ENCODE data around the gene FNDC11. TPM values are rescaled to one million over a fixed set of nuclear protein-coding genes. Genes with fewer than 3 reads are reported as not detected.
A peak's percentile ranks its signal among the peaks of the same experiment; 100 is the strongest.

The FNDC11 gene
- total and polyA plus RNA-seq, 5 experiments from 2014 or later: 0.13 to 0.36 (median 0.25) TPM; not detected in 2

DNA sequence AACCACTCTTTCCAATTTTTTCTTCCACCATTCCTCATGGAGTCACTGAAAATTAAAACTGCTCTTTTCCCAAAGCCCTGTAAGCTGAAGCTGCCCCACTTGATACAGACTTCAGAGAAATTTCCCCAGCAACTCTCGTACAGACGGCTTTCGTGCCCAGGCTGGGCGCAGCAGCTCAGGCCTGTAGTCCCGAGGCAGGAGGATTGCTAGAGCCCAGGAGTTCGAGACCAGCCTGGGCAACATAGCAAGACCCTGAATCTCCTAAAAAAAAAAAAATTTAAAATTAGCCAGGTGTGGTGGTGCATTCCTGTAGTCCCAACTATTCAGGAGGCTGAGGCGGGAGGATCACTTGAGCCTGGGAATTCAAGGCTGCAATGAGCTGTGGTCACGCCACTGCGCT lies 26.8 kb upstream of the FNDC11 start:
- ATAC-seq: no peak
- no peak for DNase-seq
- POLR2A ChIA-PET: interaction anchor here (0.7 kb wide), 2 partner anchors 77 to 1039 kb away, joined by 4 read pairs; no protein-coding TSS in a partner anchor

DNA sequence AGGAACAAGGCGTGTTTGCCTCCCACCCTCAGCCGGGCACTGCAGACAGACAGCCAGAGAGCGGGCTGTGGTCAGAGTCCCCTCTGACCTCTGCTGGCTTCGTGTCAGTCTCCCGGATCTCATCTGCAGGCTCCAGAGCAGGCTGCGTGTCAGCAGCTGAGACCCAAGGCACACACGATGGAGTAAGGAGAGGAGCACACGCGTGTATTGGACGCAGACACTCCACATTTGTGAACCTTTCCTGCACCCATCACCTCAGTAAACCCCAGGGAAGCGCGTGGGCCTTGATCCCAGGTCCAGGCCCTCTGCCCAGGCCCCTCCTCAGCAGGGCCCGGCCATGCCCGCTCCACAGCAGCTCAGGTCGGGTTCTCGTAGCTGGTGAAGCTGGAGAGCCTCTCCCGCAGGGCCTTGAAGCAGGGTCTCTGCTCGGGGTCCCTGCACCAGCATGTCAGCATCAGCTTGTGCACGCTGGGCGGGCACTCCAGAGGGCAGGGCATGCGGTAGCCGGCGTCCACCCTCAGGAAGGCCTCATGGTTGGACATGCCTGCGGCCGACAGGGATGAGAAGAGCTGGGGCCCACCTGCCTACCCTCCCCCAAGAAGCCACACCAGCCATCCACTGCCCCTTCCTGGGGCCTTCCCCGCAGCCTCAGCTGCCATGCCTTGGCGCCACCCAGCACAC lies 24.6 kb upstream of the FNDC11 start:
- Mint-ChIP-seq H3K27me3 (no peaks in the 10 kb centered on the region), H3K36me3 (peaks cover 0 to 3% (median 0%) of the 10 kb centered on the region in 3 donors), H3K9me3 (no peaks in the 10 kb centered on the region), H3K4me1 (peaks cover 0 to 17% (median 4%) of the 10 kb centered on the region in 4 donors), H3K4me3 (no peak overlapping the region), H3K27ac (peak overlapping the region in 2 of 10 donors; percentile 28 to 80)
- peak in 1 of 10 donors; percentile 50 for DNase-seq
- POLR2A ChIA-PET: interaction anchor here (0.6 to 11.6 kb wide), 3 partner anchors 8 to 14 kb away, joined by 3 to 174 read pairs (median 9); partner anchors contain the start of genes PPDPF and PTK6
- ATAC-seq: no peak

More for the DNA sequence above, 26.8 kb upstream of the FNDC11 start:
- Mint-ChIP-seq H3K36me3 (peaks cover 0 to 17% (median 13%) of the 10 kb centered on the region in 3 donors), H3K4me3 (no peak overlapping the region), H3K4me1 (peaks cover 8 to 21% (median 13%) of the 10 kb centered on the region in 4 donors), H3K27me3 (no peaks in the 10 kb centered on the region), H3K27ac (peak overlapping the region in 3 of 10 donors; percentile 36 to 66 (median 57)), H3K9me3 (peaks cover 0 to 6% (median 1%) of the 10 kb centered on the region in 9 donors)

DNA sequence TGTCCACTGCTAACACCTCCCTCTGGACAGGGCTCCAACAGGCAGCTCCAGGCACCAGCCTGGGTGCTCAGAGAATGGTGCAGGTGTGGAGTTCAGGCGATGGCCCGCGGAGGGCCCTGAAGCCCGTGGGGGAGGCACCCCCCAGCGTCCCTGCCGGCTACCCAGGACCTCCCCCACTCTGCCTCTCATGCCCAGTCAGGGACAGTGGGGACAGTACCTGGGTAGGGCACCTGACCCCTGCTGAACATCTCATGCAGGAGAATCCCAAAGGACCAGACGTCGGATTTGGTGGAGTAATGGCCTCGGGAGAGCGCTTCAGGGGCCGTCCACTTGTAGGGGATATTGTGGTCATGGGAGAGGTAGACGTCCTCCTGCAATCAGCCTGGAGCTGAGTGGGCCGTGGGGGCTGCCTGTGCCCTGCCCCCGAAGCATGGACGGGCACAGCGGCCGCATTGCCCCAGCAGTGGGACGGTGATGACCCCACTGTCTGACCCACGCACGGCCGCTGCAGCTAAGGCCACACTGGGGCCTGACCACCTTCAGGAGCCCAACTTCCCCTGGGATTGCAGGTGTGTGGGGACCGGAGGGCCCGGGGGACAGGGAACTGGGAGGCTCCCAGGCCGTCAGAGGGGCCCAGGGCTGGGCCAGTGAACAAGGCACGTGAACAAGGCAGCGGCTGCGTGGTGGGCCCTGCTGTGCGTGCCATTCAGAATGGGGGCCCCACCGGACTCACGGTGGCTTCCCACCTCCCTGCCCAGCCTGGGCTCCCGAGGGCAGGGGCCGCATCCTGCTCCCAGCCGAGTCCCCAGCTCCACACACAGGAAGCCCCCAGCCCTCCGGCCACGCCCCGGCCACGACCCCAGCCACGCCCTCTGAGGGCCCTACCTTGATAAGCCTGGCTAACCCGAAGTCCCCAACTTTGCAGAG lies 23.8 kb upstream of the FNDC11 start:
- Mint-ChIP-seq H3K27me3 (no peaks in the 10 kb centered on the region), H3K4me3 (no peak overlapping the region), H3K27ac (peak overlapping the region in 1 of 10 donors; percentile 20), H3K36me3 (no peaks in the 10 kb centered on the region), H3K9me3 (no peaks in the 10 kb centered on the region), H3K4me1 (peaks cover 0 to 16% (median 2%) of the 10 kb centered on the region in 4 donors)
- POLR2A ChIA-PET: interaction anchor here (0.6 to 11.6 kb wide), 3 partner anchors 7 to 15 kb away, joined by 3 to 174 read pairs (median 9); partner anchors contain the start of genes PPDPF and PTK6
- peak in 1 of 10 donors; percentile 53 for DNase-seq
- ATAC-seq: no peak

DNA sequence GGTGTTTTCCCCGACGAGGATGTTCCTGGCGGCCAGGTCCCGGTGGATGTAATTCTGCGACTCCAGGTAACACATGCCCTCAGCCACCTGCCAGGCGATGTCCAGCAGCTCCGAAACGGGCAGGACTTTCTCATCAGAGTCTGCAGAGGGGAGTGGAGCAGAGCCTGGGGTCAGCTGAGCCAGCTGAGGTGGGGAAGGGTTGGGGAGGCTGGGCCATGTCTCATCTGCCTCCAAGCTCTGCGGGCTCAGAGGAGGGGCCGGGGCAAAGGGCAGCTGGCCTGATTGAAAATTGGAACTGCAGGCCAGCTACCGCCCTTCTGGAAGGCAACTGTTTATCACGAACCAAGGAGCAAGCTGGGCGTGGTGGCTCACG lies 23.2 kb upstream of the FNDC11 start:
- no peaks in the 10 kb centered on the region for H3K27me3 Mint-ChIP-seq
- H3K4me3 Mint-ChIP-seq: no peak overlapping the region
- POLR2A ChIA-PET: interaction anchor here (11.6 kb wide), 1 partner anchor 10 kb away, joined by 174 read pairs; the partner anchor contains the start of gene PPDPF
- peaks cover 0 to 11% (median 2%) of the 10 kb centered on the region in 4 donors for H3K4me1 Mint-ChIP-seq
- no peak for DNase-seq
- H3K9me3 Mint-ChIP-seq: no peaks in the 10 kb centered on the region
- H3K27ac Mint-ChIP-seq: peak overlapping the region in 2 of 10 donors; percentile 20 to 56
- no peak for ATAC-seq
- no peaks in the 10 kb centered on the region for H3K36me3 Mint-ChIP-seq

DNA sequence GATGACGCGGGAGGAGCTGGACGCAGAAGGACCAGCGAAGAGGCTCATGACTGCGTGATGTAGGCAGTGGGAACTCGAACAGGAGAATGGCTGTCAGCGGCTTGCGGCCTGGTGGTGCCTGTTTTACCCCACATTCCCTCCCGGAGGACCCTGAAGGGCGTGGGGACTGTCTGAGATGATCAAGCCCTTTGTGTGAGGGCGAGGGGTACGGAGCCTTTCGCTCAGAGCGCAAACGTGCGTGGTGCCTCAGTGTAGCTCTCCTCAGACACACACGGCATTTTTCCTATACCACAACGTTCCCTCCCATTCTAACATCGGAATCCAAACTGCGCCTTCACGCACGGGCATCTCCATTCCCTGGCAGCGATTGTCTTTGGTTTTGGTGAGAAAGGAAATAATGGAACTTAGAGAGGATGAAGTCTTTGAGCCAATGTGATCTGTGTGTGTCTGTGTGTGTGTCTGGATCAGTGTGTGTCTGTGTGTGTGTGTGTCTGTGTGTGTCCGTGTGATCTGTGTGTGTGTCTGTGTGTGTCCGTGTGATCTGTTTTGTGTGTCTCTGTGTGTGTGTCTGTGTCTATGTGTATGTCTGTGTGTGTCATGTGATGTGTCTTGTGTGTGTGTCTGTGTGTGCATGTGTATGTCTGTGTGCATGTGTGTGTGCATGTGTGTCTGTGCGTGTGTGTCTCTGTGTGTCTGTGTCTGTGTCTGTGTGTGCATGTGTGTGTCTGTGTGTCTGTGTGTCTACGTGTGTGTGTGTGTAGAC lies 22.1 kb upstream of the FNDC11 start:
- peak overlapping the region in 6 of 10 donors; percentile 20 to 82 (median 48) for H3K27ac Mint-ChIP-seq
- peak overlapping the region in 2 of 10 donors; percentile 8 to 31 for H3K4me3 Mint-ChIP-seq
- ATAC-seq: peak in 1 of 2 donors; percentile 11

DNA sequence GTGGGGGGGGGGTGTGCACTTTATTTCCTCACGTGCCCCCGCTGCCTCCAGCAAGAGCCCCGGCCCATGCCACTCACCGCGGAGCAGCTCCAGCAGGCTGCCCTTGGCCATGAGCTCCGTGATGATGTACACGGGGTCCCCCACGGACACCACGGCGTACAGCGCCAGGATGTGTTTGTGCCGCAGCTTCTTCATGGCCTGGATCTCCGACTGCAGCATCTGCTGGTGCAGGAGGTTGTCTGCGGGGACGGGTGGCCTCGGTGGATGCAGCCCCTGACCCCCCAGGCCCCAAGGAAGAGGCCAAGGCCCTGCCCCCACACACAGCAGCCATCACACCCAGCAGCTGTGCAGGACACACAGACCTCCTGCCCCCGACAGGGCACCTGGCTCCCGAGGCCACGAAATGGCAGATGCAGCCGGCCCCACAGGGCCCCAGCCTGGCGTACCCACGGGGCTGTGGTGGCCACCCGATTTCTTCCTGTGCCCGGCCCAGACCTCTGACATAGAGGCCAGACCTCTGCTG lies 21.4 kb upstream of the FNDC11 start:
- DNase-seq: peak in 1 of 10 donors; percentile 52

More for the DNA sequence above, 22.1 kb upstream of the FNDC11 start:
- H3K36me3 Mint-ChIP-seq: no peaks in the 10 kb centered on the region
- no peaks in the 10 kb centered on the region for H3K27me3 Mint-ChIP-seq
- peaks cover 4 to 8% (median 6%) of the 10 kb centered on the region in 4 donors for H3K4me1 Mint-ChIP-seq
- no peaks in the 10 kb centered on the region for H3K9me3 Mint-ChIP-seq
- DNase-seq: peak in 1 of 10 donors; percentile 18
- POLR2A ChIA-PET: interaction anchor here (0.6 to 11.6 kb wide), 2 partner anchors 11 to 195 kb away, joined by 10 to 174 read pairs; partner anchors contain the start of gene PPDPF

DNA sequence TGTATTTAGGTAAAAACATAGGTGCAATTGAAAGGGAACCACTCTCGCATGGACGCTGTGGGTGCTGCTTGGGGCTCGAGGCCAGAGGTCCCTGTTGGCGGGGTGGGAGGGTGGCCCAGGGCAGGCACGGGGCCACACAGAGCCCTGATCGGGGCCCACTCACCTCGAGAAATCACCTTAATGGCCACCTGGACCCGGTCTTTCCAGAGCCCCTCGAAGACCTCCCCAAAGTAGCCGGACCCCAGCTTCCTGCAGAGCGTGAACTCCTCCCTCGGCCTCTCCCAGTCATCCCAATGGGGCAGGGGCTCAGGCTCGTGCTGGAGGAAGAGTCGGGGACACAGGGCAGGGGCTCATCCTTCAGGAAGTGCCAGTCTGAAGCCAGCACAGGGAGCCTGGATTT lies 20.6 kb upstream of the FNDC11 start:
- Mint-ChIP-seq H3K9me3 (no peaks in the 10 kb centered on the region), H3K36me3 (no peaks in the 10 kb centered on the region), H3K27ac (no peak overlapping the region), H3K27me3 (no peaks in the 10 kb centered on the region), H3K4me3 (no peak overlapping the region), H3K4me1 (peaks cover 11 to 20% (median 14%) of the 10 kb centered on the region in 4 donors)
- peak in 1 of 10 donors; percentile 53 for DNase-seq
- no peak for ATAC-seq
- POLR2A ChIA-PET: interaction anchor here (0.6 to 11.6 kb wide), 2 partner anchors 12 to 21 kb away, joined by 4 to 174 read pairs; partner anchors contain the start of gene PPDPF

More for the DNA sequence above, 21.4 kb upstream of the FNDC11 start:
- no peaks in the 10 kb centered on the region for H3K9me3 Mint-ChIP-seq
- H3K27ac Mint-ChIP-seq: peak overlapping the region in 3 of 10 donors; percentile 20 to 82 (median 39)
- POLR2A ChIA-PET: interaction anchor here (0.6 to 11.6 kb wide), 2 partner anchors 11 to 195 kb away, joined by 10 to 174 read pairs; partner anchors contain the start of gene PPDPF
- peak overlapping the region in 1 of 10 donors; percentile 31 for H3K4me3 Mint-ChIP-seq
- H3K27me3 Mint-ChIP-seq: no peaks in the 10 kb centered on the region
- peaks cover 7 to 14% (median 9%) of the 10 kb centered on the region in 4 donors for H3K4me1 Mint-ChIP-seq
- no peaks in the 10 kb centered on the region for H3K36me3 Mint-ChIP-seq
- no peak for ATAC-seq

DNA sequence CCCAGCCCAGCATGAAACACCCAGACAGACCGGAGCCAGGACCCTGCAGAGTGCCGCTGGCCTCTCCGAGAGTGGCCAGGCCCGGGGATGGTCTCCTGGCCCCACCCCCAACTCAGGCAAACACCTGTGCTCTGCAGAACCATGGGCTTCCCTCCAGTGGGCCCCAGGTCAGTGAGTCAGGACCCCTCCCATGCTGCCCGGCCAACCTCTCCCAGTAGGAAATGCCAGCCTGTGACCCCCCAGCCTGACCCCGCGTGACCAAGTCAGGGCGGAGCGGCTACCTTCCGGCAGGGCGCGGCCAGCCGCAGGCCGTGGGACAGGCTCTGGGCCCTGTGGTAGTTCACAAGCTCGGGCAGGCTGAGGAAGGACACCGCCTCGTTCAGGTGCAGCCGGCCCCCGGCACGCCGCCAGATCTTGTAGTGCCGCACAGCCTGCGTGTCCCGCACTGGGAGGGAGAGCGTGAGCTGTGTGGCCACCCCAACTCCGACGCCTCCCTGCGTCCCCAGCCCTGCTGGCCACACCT lies 20.0 kb upstream of the FNDC11 start:
- Mint-ChIP-seq H3K4me1 (peaks cover 11 to 20% (median 16%) of the 10 kb centered on the region in 4 donors), H3K27ac (no peak overlapping the region), H3K9me3 (no peaks in the 10 kb centered on the region), H3K4me3 (no peak overlapping the region), H3K27me3 (no peaks in the 10 kb centered on the region), H3K36me3 (no peaks in the 10 kb centered on the region)
- POLR2A ChIA-PET: interaction anchor here (0.6 to 11.6 kb wide), 2 partner anchors 13 to 21 kb away, joined by 4 to 174 read pairs; partner anchors contain the start of gene PPDPF
- DNase-seq (no peak), ATAC-seq (no peak)

DNA sequence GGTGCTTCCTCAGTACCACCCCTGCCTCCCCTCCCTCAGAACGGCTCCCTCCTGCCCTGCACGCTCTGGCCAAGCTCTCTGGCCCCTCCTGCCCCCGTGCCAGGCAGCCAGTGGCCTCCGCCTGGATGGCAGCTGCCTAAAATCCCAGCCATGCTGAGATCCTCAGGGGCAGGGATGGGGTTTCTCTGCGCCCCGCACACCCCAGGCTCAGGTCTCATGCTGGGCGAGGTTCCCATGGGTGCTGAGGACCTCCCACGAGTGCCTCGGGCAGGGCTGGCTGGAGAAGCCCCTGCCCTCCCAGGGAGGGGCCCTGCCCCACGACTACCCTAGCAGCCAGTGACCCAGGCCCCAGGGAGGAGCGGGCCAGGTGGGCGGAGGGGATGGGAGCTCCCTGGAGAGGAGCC lies 19.5 kb upstream of the FNDC11 start:
- no peaks in the 10 kb centered on the region for H3K27me3 Mint-ChIP-seq
- H3K27ac Mint-ChIP-seq: no peak overlapping the region
- H3K36me3 Mint-ChIP-seq: no peaks in the 10 kb centered on the region
- DNase-seq (no peak), ATAC-seq (no peak)
- H3K9me3 Mint-ChIP-seq: no peaks in the 10 kb centered on the region
- H3K4me1 Mint-ChIP-seq: peaks cover 11 to 20% (median 16%) of the 10 kb centered on the region in 4 donors
- H3K4me3 Mint-ChIP-seq: no peak overlapping the region
- POLR2A ChIA-PET: interaction anchor here (1.3 to 11.6 kb wide), 3 partner anchors 13 to 101 kb away, joined by 3 to 174 read pairs (median 5); partner anchors contain the start of gene PPDPF

DNA sequence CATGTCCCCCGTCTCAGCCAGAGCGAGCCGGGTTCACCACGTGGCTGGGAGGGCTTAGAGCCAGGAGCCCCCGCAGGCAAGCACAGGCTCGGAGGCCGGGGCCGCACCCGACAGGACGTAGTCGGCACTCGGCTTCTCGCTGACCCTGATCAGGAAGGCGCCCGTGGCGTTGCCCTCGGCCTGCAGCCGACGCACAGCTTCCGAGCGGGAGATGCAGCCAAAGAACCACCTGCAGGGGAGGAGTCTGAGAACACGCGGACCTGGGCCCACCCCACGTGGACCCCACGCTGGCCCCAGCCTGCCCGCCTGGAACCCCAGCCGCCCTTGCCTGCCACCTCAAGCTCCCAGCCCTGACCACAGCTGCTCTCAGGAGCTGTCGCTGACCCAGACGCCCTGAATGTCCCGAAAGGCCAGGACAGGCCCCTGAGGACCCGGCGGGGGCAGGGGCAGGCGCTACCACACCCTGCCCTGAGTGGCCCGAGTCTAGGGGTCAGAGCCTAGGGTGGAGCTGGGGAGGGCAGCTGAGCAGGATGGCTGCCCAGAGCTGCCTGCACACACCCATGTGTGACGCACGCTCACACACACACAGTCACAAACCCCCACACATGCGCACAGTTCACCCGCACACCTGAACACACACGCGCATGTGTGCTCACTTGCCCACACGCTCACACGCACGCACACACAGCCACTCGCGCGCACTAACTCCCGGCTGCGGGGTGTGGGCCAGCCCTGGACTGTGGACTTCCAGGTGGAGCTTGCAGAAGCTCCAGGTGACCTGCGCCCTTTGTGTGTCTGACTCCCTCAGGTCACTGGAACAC lies 18.9 kb upstream of the FNDC11 start:
- H3K36me3 Mint-ChIP-seq: no peaks in the 10 kb centered on the region
- no peaks in the 10 kb centered on the region for H3K27me3 Mint-ChIP-seq
- no peak overlapping the region for H3K4me3 Mint-ChIP-seq
- H3K27ac Mint-ChIP-seq: peak overlapping the region in 1 of 10 donors; percentile 27
- no peak for ATAC-seq
- DNase-seq: peak in 1 of 10 donors; percentile 60
- POLR2A ChIA-PET: interaction anchor here (1.3 to 11.6 kb wide), 3 partner anchors 14 to 100 kb away, joined by 3 to 174 read pairs (median 5); partner anchors contain the start of gene PPDPF
- no peaks in the 10 kb centered on the region for H3K9me3 Mint-ChIP-seq
- peaks cover 12 to 22% (median 16%) of the 10 kb centered on the region in 4 donors for H3K4me1 Mint-ChIP-seq
